Measurements from ENCODE around the gene GDF7. TPM values are rescaled to one million over a fixed set of nuclear protein-coding genes. Genes with fewer than 3 reads are reported as not detected.

Gene GDF7
- total RNA-seq (2014; rRNA removed; shearing (Covaris generic)), result 0.05 TPM in 1 of 2 replicates, not detected in the other

GRCh38 chr2:20666304-20667150 is at the start of gene GDF7:
TSS of gene GDF7 (plus strand) at chr2:20667144. CDS start at chr2:20667240, 96 bp downstream.
- peak; percentile 16 for DNase-seq (ENCODE audit: low read depth)

- peak; percentile 99 for DNase-seq (ENCODE audit: low read depth)
Measured at GRCh38 chr2:20617892-20618467, 49.0 kb upstream of the GDF7 start.

GRCh38 chr2:20618468-20618885 is 48.5 kb upstream of the GDF7 start:
- DNase-seq (ENCODE audit: low read depth), result no peak

- no peak for DNase-seq (ENCODE audit: low read depth)
Measured at GRCh38 chr2:20618886-20619521, 47.9 kb upstream of the GDF7 start.

- no peak for DNase-seq (ENCODE audit: low read depth)
Measured at GRCh38 chr2:20619624-20620024, 47.3 kb upstream of the GDF7 start.

GRCh38 chr2:20620271-20620681 is 46.7 kb upstream of the GDF7 start:
- DNase-seq (ENCODE audit: low read depth), result no peak

- no peak for DNase-seq (ENCODE audit: low read depth)
Measured at GRCh38 chr2:20620696-20621365, 46.1 kb upstream of the GDF7 start.

- DNase-seq (ENCODE audit: low read depth), result no peak
Measured at GRCh38 chr2:20621366-20622295, 45.3 kb upstream of the GDF7 start.

GRCh38 chr2:20622296-20622686 is 44.7 kb upstream of the GDF7 start:
- DNase-seq (ENCODE audit: low read depth), result no peak

GRCh38 chr2:20622731-20623130 is 44.2 kb upstream of the GDF7 start:
- DNase-seq (ENCODE audit: low read depth), result peak; percentile 13

- DNase-seq (ENCODE audit: low read depth), result no peak
Measured at GRCh38 chr2:20623241-20623640, 43.7 kb upstream of the GDF7 start.

- no peak for DNase-seq (ENCODE audit: low read depth)
Measured at GRCh38 chr2:20623741-20624155, 43.2 kb upstream of the GDF7 start.

GRCh38 chr2:20624156-20624883 is 42.6 kb upstream of the GDF7 start:
- DNase-seq (ENCODE audit: low read depth), result no peak

- DNase-seq (ENCODE audit: low read depth), result no peak
Measured at GRCh38 chr2:20624884-20625485, 42.0 kb upstream of the GDF7 start.

- no peak for DNase-seq (ENCODE audit: low read depth)
Measured at GRCh38 chr2:20625491-20626391, 41.2 kb upstream of the GDF7 start.

- no peak for DNase-seq (ENCODE audit: low read depth)
Measured at GRCh38 chr2:20626392-20626697, 40.6 kb upstream of the GDF7 start.

GRCh38 chr2:20626698-20627513 is 40.0 kb upstream of the GDF7 start:
- DNase-seq (ENCODE audit: low read depth), result no peak

- DNase-seq (ENCODE audit: low read depth), result no peak
Measured at GRCh38 chr2:20627712-20628380, 39.1 kb upstream of the GDF7 start.

Data from M059J (cell line).